NCI-H345 (cell line): ENCODE measurements around the gene TFF2.

ENCODE experiments used
- DNase-seq: peaks from one replicate; lab custom pipeline; 2025; lab: John Stamatoyannopoulos, UW

The TFF2 gene

GRCh38 chr21:42305707-42306147, 45.1 kb downstream of the TFF2 start:
- no peak for DNase-seq

- no peak for DNase-seq
Observed at GRCh38 chr21:42304556-42305454, 46.0 kb downstream of the TFF2 start.

GRCh38 chr21:42303443-42303842, 47.4 kb downstream of the TFF2 start:
- no peak for DNase-seq

GRCh38 chr21:42302794-42303193, 48.0 kb downstream of the TFF2 start:
- DNase-seq: no peak

GRCh38 chr21:42302076-42302650, 48.6 kb downstream of the TFF2 start:
- DNase-seq: peak; percentile 58

GRCh38 chr21:42301371-42302075, 49.3 kb downstream of the TFF2 start:
- no peak for DNase-seq

- no peak for DNase-seq
Observed at GRCh38 chr21:42300956-42301355, 49.8 kb downstream of the TFF2 start.

GRCh38 chr21:42300045-42300583, 50.7 kb downstream of the TFF2 start:
- DNase-seq: no peak

GRCh38 chr21:42299324-42300044, 51.3 kb downstream of the TFF2 start:
- DNase-seq: no peak

- no peak for DNase-seq
Observed at GRCh38 chr21:42298657-42299056, 52.1 kb downstream of the TFF2 start.

- no peak for DNase-seq
Observed at GRCh38 chr21:42298237-42298636, 52.6 kb downstream of the TFF2 start.

GRCh38 chr21:42297377-42297776, 53.4 kb downstream of the TFF2 start:
- no peak for DNase-seq

- DNase-seq: no peak
Observed at GRCh38 chr21:42296501-42296900, 54.3 kb downstream of the TFF2 start.
